Thyroid gland (tissue), 4 donors: Measurements from ENCODE around the gene LUC7L.

Experiments
- POLR2A ChIP-seq, 2 donors: fragments of 450-650 bp; IDR thresholded peaks; one replicate each; pipeline ENCODE4 v1.6.1; 2017; ENCODE audit warnings: antibody characterized with exemption in 2 of 2, mild to moderate bottlenecking in 2 of 2, moderate library complexity in 1 of 2
- TF ChIP-seq, protein P1 (sequence below), 6 experiments: fragments of 200-600 bp in 3 of 6; fragments of 450-650 bp in 3 of 6; sonication (generic) in 3 of 6; IDR thresholded peaks; one replicate each; pipeline ENCODE4 v1.5.1; 2016 to 2019; ENCODE audit warnings: antibody characterized with exemption in 6 of 6, mild to moderate bottlenecking in 2 of 6, inconsistent platforms in 1 of 6, moderate library complexity in 1 of 6

DNA sequence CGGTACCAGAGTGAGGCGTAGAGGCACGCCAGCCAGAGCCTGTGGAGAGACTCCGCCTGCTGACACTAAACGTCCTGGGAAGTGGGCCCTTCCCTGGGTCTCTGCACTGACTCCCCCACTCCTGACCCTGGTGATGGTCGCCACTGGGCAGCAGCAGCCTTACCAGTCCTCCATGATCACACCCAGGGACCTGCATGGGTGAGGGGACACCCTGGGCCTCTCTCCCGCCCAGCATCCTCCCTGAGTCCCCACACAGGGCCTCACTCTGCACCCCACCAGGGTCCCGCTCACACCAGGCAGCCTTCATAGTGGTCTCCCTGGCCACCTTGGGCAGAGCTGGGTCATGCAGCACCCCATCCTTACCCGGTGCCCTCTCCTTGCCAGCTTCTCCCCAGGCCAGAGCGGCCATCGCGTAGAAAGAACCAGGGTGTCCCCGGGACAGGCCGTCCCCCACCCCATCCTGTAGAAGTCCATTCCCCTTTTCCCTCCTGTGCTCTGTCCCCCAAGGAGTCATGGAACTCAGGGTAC lies 35.8 kb upstream of the LUC7L start:
- no peak for TF ChIP-seq POLR2A (IDR thresholded peaks at IDR 0.05)
- TF ChIP-seq, protein P1, sequence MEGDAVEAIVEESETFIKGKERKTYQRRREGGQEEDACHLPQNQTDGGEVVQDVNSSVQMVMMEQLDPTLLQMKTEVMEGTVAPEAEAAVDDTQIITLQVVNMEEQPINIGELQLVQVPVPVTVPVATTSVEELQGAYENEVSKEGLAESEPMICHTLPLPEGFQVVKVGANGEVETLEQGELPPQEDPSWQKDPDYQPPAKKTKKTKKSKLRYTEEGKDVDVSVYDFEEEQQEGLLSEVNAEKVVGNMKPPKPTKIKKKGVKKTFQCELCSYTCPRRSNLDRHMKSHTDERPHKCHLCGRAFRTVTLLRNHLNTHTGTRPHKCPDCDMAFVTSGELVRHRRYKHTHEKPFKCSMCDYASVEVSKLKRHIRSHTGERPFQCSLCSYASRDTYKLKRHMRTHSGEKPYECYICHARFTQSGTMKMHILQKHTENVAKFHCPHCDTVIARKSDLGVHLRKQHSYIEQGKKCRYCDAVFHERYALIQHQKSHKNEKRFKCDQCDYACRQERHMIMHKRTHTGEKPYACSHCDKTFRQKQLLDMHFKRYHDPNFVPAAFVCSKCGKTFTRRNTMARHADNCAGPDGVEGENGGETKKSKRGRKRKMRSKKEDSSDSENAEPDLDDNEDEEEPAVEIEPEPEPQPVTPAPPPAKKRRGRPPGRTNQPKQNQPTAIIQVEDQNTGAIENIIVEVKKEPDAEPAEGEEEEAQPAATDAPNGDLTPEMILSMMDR (IDR thresholded peaks at IDR 0.05): no peak
